GM12872 (cell line): ENCODE data around the gene PTCHD1.

ENCODE experiments used
- TF ChIP-seq, protein P1 (sequence below): IDR thresholded peaks from 3 replicates; pipeline ENCODE4 v1.5.1; 2011; ENCODE audit warnings: low read depth, mild to moderate bottlenecking, low read length, moderate library complexity; ENCODE audit not compliant: insufficient read depth

The PTCHD1 gene

GRCh38 chrX:23451266-23451665 lies 116.6 kb downstream of the PTCHD1 start:
- TF ChIP-seq, protein P1, sequence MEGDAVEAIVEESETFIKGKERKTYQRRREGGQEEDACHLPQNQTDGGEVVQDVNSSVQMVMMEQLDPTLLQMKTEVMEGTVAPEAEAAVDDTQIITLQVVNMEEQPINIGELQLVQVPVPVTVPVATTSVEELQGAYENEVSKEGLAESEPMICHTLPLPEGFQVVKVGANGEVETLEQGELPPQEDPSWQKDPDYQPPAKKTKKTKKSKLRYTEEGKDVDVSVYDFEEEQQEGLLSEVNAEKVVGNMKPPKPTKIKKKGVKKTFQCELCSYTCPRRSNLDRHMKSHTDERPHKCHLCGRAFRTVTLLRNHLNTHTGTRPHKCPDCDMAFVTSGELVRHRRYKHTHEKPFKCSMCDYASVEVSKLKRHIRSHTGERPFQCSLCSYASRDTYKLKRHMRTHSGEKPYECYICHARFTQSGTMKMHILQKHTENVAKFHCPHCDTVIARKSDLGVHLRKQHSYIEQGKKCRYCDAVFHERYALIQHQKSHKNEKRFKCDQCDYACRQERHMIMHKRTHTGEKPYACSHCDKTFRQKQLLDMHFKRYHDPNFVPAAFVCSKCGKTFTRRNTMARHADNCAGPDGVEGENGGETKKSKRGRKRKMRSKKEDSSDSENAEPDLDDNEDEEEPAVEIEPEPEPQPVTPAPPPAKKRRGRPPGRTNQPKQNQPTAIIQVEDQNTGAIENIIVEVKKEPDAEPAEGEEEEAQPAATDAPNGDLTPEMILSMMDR: no peak
